Lung (tissue), 12 donors: ENCODE data around the gene CACNA1C. TPM values are rescaled to one million over a fixed set of nuclear protein-coding genes. Genes with fewer than 3 reads are reported as not detected.

Source experiments
- ATAC-seq: fragments of 200-7000 bp; cut with Tn5 transposase; one replicate; pipeline ENCODE4 v1.9.1; 2020; ENCODE audit warnings: moderate number of reproducible peaks; ENCODE audit not compliant: insufficient read depth, low FRiP score
- DNase-seq, 3 donors: peaks; one replicate each; pipeline ENCODE4 v3.0.0-alpha.2; 2013 to 2017
- H3K27ac ChIP-seq, 2 donors: one replicate each; pipeline ENCODE4 v1.5.1; 2013; ENCODE audit warnings: mild to moderate bottlenecking in 2 of 2, moderate library complexity in 2 of 2, control low read depth in 1 of 2, inconsistent platforms in 1 of 2, low read depth in 1 of 2, low read length in 1 of 2
- H3K27me3 ChIP-seq, 3 donors: one replicate each; pipeline ENCODE4 v1.5.1; 2013; ENCODE audit warnings: low read length in 2 of 3; ENCODE audit not compliant: control insufficient read depth in 3 of 3, insufficient read depth in 3 of 3
- H3K36me3 ChIP-seq, 4 donors: one replicate each; pipeline ENCODE4 v1.5.1; 2013; ENCODE audit warnings: low read length in 4 of 4, mild to moderate bottlenecking in 1 of 4, moderate library complexity in 1 of 4; ENCODE audit not compliant: control insufficient read depth in 4 of 4, insufficient read depth in 4 of 4
- H3K4me1 ChIP-seq, 5 donors: one replicate each; pipeline ENCODE4 v1.5.1; 2013; ENCODE audit warnings: low read length in 5 of 5, mild to moderate bottlenecking in 2 of 5, moderate library complexity in 1 of 5; ENCODE audit not compliant: control insufficient read depth in 5 of 5, insufficient read depth in 5 of 5
- H3K4me3 ChIP-seq: one replicate; pipeline ENCODE4 v1.5.1; 2013; ENCODE audit warnings: mild to moderate bottlenecking, control low read depth, moderate library complexity
- H3K9ac ChIP-seq, 2 donors: one replicate each; pipeline ENCODE4 v1.5.1; 2013; ENCODE audit warnings: low read length in 2 of 2, control low read depth in 1 of 2; ENCODE audit not compliant: insufficient read depth in 1 of 2
- H3K9me3 ChIP-seq, 4 donors: one replicate each; pipeline ENCODE4 v1.5.1; 2013; ENCODE audit warnings: low read length in 3 of 4, mild to moderate bottlenecking in 1 of 4, moderate library complexity in 1 of 4; ENCODE audit not compliant: control insufficient read depth in 4 of 4, insufficient read depth in 3 of 4
- WGBS, 2 donors: extraction: QIAGEN DNeasy Blood & Tissue Kit; methylation state at CpG; one replicate each; pipeline ENCODE4 v1.1.7; 2013; 5-methylcytosine and 5-hydroxymethylcytosine counted together
- polyA plus RNA-seq, 2 donors: library from polyadenylated mRNA; stranded (reverse); fragments of 200-250 nt; gene quantifications; one replicate each; pipeline ENCODE4 v1.2.1, GENCODE V29; 2013
- total RNA-seq, 2 donors: library from RNA; depleted of rRNA in 1 of 2; stranded (reverse); fragments of >200 nt in 1 of 2; gene quantifications; one replicate each; pipeline ENCODE4 v1.2.1, GENCODE V29; 2014 to 2021
- TF ChIP-seq, protein P1 (sequence below): IDR thresholded peaks from 2 replicates; pipeline ENCODE4 v1.5.1; 2012; ENCODE audit warnings: mild to moderate bottlenecking; ENCODE audit errors: control extremely low read depth, extremely low read depth
- donor health status: control.
- donor health status: control.
- donor health status: Bipolar disorder and iron deficiency.
- donor health status: healthy.
- donor health status: DM: yes; HTN: yes; CAD: no.

The CACNA1C gene
- total and polyA plus RNA-seq, 4 donors: 3.2 to 17.5 (median 7.5) TPM

DNA sequence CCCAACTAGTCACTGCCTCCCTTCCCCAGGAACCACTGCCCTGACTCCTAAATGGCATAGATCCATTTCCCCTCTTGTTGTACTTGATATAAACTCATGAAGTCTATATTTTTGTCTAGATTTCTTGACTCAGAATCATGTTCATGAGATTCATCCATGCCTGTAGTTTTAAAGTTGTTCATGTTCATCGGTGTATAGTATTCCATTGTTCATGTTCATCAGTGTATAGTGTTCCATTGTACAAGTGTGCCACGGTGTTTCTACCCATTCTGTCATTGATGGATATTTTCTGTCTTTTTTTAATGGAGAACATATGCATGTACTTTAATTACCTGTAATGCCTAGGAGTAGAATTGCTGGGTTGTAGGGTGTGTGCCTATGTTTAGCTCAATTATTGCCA is 261.7 kb downstream of the CACNA1C start:
- Histone ChIP-seq H3K4me3 (no peak overlapping the region), H3K36me3 (no peaks in the 10 kb centered on the region), H3K27me3 (no peaks in the 10 kb centered on the region), H3K27ac (no peak overlapping the region), H3K4me1 (peaks cover 4 to 22% (median 9%) of the 10 kb centered on the region in 5 donors), H3K9me3 (peaks cover 0 to 5% (median 0%) of the 10 kb centered on the region in 4 donors), H3K9ac (no peak overlapping the region)
- ATAC-seq (no peak), DNase-seq (no peak)
- 75 to 97% methylated on average over 2 of the region's 2 CpGs for WGBS, 2 donors
- TF ChIP-seq, protein P1, sequence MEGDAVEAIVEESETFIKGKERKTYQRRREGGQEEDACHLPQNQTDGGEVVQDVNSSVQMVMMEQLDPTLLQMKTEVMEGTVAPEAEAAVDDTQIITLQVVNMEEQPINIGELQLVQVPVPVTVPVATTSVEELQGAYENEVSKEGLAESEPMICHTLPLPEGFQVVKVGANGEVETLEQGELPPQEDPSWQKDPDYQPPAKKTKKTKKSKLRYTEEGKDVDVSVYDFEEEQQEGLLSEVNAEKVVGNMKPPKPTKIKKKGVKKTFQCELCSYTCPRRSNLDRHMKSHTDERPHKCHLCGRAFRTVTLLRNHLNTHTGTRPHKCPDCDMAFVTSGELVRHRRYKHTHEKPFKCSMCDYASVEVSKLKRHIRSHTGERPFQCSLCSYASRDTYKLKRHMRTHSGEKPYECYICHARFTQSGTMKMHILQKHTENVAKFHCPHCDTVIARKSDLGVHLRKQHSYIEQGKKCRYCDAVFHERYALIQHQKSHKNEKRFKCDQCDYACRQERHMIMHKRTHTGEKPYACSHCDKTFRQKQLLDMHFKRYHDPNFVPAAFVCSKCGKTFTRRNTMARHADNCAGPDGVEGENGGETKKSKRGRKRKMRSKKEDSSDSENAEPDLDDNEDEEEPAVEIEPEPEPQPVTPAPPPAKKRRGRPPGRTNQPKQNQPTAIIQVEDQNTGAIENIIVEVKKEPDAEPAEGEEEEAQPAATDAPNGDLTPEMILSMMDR: no peak

DNA sequence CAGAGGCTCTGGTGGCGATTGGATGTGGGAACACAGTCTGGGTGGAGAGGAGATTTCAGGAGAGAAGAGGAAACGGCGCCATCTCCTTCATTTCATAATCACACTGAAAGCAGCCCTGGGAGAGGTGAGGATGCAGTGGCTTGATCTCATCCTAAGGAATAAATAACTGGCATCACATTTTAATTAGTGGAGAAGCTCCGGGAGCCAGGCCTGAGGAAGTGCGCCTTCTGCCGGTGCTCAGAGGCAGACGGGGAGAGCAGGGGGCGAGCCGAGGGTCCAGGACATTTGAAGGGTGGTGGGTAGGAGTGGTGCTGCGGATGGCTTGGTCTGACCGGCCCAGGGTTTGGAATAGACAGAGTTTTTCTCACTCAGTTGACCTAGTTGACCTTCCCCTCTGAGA is 265.0 kb downstream of the CACNA1C start:
- DNase-seq (no peak), ATAC-seq (no peak)
- Histone ChIP-seq H3K4me3 (no peak overlapping the region), H3K27me3 (no peaks in the 10 kb centered on the region), H3K36me3 (no peaks in the 10 kb centered on the region), H3K27ac (no peak overlapping the region), H3K9ac (no peak overlapping the region), H3K4me1 (peaks cover 0 to 25% (median 0%) of the 10 kb centered on the region in 5 donors), H3K9me3 (peaks cover 0 to 8% (median 0%) of the 10 kb centered on the region in 4 donors)
- TF ChIP-seq, protein P1: no peak
- WGBS, 2 donors: 70 to 77% methylated on average over 11 of the region's 11 CpGs

DNA sequence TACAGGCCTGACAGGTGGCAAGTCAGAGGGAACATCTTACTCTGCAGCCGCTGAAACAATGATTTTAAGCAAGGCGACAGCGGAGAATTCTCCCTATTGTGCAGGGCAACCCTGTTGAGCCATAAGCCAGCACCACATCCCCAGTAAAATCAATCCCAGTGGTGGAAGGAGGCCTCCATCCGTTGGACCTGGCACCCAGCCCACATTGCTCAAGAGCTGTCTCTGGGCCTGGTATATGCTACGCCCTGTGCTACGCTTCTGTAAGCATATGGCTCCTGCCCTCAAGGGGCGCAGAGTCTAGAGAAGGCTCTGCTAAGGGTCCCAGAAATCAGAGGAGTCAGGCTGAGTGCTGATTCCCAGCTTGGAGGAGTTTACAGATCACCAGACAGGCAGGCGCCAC is 265.5 kb downstream of the CACNA1C start:
- Histone ChIP-seq H3K27me3 (no peaks in the 10 kb centered on the region), H3K9me3 (peaks cover 0 to 8% (median 0%) of the 10 kb centered on the region in 4 donors), H3K4me1 (peaks cover 0 to 28% (median 2%) of the 10 kb centered on the region in 5 donors), H3K27ac (peak overlapping the region in 1 of 2 donors; percentile 10), H3K4me3 (no peak overlapping the region), H3K9ac (no peak overlapping the region), H3K36me3 (no peaks in the 10 kb centered on the region)
- no peak for ATAC-seq
- WGBS, 2 donors: 82% methylated on average over 8 of the region's 8 CpGs
- TF ChIP-seq, protein P1: no peak
- DNase-seq: no peak

DNA sequence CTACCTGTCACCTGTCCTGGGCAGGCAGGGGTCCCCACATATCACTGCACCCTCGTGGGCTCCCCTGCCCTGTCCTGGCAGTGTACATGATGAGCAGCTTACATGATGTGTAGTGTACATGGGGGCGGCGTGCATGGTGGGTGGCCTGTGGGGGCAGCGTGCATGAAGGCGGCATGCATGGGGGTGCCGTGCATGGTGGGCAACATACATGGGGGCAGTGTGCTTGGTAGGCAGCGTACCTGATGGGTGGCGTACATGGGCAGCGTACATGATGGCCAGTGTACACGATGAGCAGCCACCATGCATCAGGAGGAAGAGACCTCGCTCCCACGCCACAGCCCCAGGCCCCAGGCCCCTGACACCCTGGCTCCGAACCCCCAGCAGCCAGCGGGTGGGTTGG is 266.3 kb downstream of the CACNA1C start:
- DNase-seq: no peak
- H3K9ac ChIP-seq: no peak overlapping the region
- no peaks in the 10 kb centered on the region for H3K27me3 ChIP-seq
- H3K27ac ChIP-seq: no peak overlapping the region
- TF ChIP-seq, protein P1: no peak
- no peak overlapping the region for H3K4me3 ChIP-seq
- peaks cover 0 to 34% (median 9%) of the 10 kb centered on the region in 5 donors for H3K4me1 ChIP-seq
- H3K9me3 ChIP-seq: peaks cover 0 to 8% (median 0%) of the 10 kb centered on the region in 4 donors
- H3K36me3 ChIP-seq: no peaks in the 10 kb centered on the region
- 95% methylated on average over 14 of the region's 14 CpGs for WGBS, 2 donors
- ATAC-seq: no peak
